SK-N-SH treated with all-trans-retinoic acid at 6 μM for 48 hours (cell line): Measurements from ENCODE around the gene PRDM7.

Source experiments
- ATAC-seq: fragments of 200-7000 bp; cut with Tn5 transposase; 3 replicates; pipeline ENCODE4 v1.9.1; 2020; ENCODE audit warnings: mild to moderate bottlenecking, moderate library complexity
- BACH2 ChIP-seq: fragments of 250-450 bp; sonication (Bioruptor Pico); IDR thresholded peaks from 2 replicates; pipeline ENCODE4 v1.9.0; 2021; ENCODE audit warnings: mild to moderate bottlenecking, borderline replicate concordance
- CSDC2 ChIP-seq: fragments of 250-450 bp; sonication (Bioruptor Pico); IDR thresholded peaks from 2 replicates; pipeline ENCODE4 v1.5.0; 2020; ENCODE audit warnings: mild to moderate bottlenecking, moderate library complexity
- CSRNP3 ChIP-seq: fragments of 250-450 bp; sonication (Bioruptor Pico); IDR thresholded peaks from 2 replicates; pipeline ENCODE4 v1.5.1; 2021; ENCODE audit warnings: mild to moderate bottlenecking, moderate library complexity
- ESRRG ChIP-seq: fragments of 250-450 bp; sonication (Bioruptor Pico); IDR thresholded peaks from 2 replicates; pipeline ENCODE4 v1.6.1; 2021; ENCODE audit warnings: mild to moderate bottlenecking
- GLIS3 ChIP-seq: fragments of 250-450 bp; sonication (Bioruptor Pico); IDR thresholded peaks from 2 replicates; pipeline ENCODE4 v1.5.0; 2020; ENCODE audit warnings: mild to moderate bottlenecking, moderate library complexity
- ISL1 ChIP-seq: fragments of 250-450 bp; sonication (Bioruptor Pico); IDR thresholded peaks from 2 replicates; pipeline ENCODE4 v2.1.2; 2022; ENCODE audit warnings: mild to moderate bottlenecking, moderate library complexity
- OSR1 ChIP-seq: fragments of 250-450 bp; sonication (Bioruptor Pico); IDR thresholded peaks from 2 replicates; pipeline ENCODE4 v1.8.0; 2022; ENCODE audit warnings: moderate library complexity, mild to moderate bottlenecking, inconsistent platforms
- PATZ1 ChIP-seq: fragments of 250-450 bp; sonication (Bioruptor Pico); IDR thresholded peaks from 2 replicates; pipeline ENCODE4 v1.8.0; 2020; ENCODE audit warnings: mild to moderate bottlenecking, moderate library complexity, borderline replicate concordance
- PPARA ChIP-seq: fragments of 250-450 bp; sonication (Bioruptor Pico); IDR thresholded peaks from 2 replicates; pipeline ENCODE4 v1.5.0; 2020; ENCODE audit warnings: mild to moderate bottlenecking, borderline replicate concordance
- RARB ChIP-seq: fragments of 250-450 bp; sonication (Bioruptor Pico); IDR thresholded peaks from 2 replicates; pipeline ENCODE4 v1.8.0; 2021; ENCODE audit warnings: mild to moderate bottlenecking, moderate library complexity
- SNAI2 ChIP-seq: fragments of 250-450 bp; sonication (Bioruptor Pico); IDR thresholded peaks from 2 replicates; pipeline ENCODE4 v1.5.0; 2020; ENCODE audit warnings: mild to moderate bottlenecking, moderate library complexity
- TCF4 ChIP-seq: fragments of 250-450 bp; sonication (Bioruptor Pico); IDR thresholded peaks from 2 replicates; pipeline ENCODE4 v1.8.0; 2021; ENCODE audit warnings: mild to moderate bottlenecking, moderate library complexity, borderline replicate concordance
- TOX ChIP-seq: fragments of 250-450 bp; sonication (Bioruptor Pico); IDR thresholded peaks from 2 replicates; pipeline ENCODE4 v1.8.0; 2021; ENCODE audit warnings: mild to moderate bottlenecking, moderate library complexity, borderline replicate concordance
- TSHZ2 ChIP-seq: fragments of 250-450 bp; sonication (Bioruptor Pico); IDR thresholded peaks from 2 replicates; pipeline ENCODE4 v1.5.0; 2020; ENCODE audit warnings: mild to moderate bottlenecking, moderate library complexity
- ZC3H10 ChIP-seq: fragments of 250-450 bp; sonication (Bioruptor Pico); IDR thresholded peaks from 2 replicates; pipeline ENCODE4 v1.5.1; 2021; ENCODE audit warnings: mild to moderate bottlenecking, moderate library complexity
- ZFP3 ChIP-seq: fragments of 250-450 bp; sonication (Bioruptor Pico); IDR thresholded peaks from 2 replicates; pipeline ENCODE4 v1.5.0; 2020; ENCODE audit warnings: mild to moderate bottlenecking, moderate library complexity
- ZNF565 ChIP-seq: fragments of 450-650 bp; formaldehyde crosslinking; conservative IDR thresholded peaks from 2 replicates; pipeline ENCODE4 v1.5.0; 2020; ENCODE audit warnings: low read depth, mild to moderate bottlenecking, moderate library complexity
- ZNF70 ChIP-seq: fragments of 450-650 bp; formaldehyde crosslinking; IDR thresholded peaks from 2 replicates; pipeline ENCODE4 v1.5.0; 2020; ENCODE audit warnings: mild to moderate bottlenecking, moderate library complexity
- ZNF8 ChIP-seq: fragments of 450-650 bp; formaldehyde crosslinking; IDR thresholded peaks from 2 replicates; pipeline ENCODE4 v1.5.0; 2020; ENCODE audit warnings: mild to moderate bottlenecking, moderate library complexity
- TF ChIP-seq, protein P1 (sequence below): fragments of 250-450 bp; sonication (Bioruptor Pico); IDR thresholded peaks from 2 replicates; pipeline ENCODE4 v1.8.0; 2021; ENCODE audit warnings: low read depth, mild to moderate bottlenecking, moderate library complexity, borderline replicate concordance
- TF ChIP-seq, protein P2 (sequence below): fragments of 250-450 bp; sonication (Bioruptor Pico); IDR thresholded peaks from 2 replicates; pipeline ENCODE4 v1.5.1; 2020; ENCODE audit warnings: low read depth, mild to moderate bottlenecking, moderate library complexity

The PRDM7 gene

GRCh38 chr16:90050969-90051368 is 26.2 kb downstream of the PRDM7 start:
- TF ChIP-seq OSR1 (CRISPR knock-in tag) (no peak), TCF4 (CRISPR knock-in tag) (no peak), ZFP3 (CRISPR knock-in tag) (no peak), ZNF565 (CRISPR knock-in tag) (no peak), ESRRG (no peak), ZC3H10 (CRISPR knock-in tag) (no peak), PATZ1 (CRISPR knock-in tag) (no peak), CSRNP3 (CRISPR knock-in tag) (no peak), ISL1 (no peak), CSDC2 (no peak), RARB (CRISPR knock-in tag) (no peak), TOX (CRISPR knock-in tag) (no peak), TSHZ2 (CRISPR knock-in tag) (no peak), ZNF70 (no peak), ZNF8 (no peak), PPARA (no peak), GLIS3 (CRISPR knock-in tag) (no peak)
- TF ChIP-seq, protein P1, sequence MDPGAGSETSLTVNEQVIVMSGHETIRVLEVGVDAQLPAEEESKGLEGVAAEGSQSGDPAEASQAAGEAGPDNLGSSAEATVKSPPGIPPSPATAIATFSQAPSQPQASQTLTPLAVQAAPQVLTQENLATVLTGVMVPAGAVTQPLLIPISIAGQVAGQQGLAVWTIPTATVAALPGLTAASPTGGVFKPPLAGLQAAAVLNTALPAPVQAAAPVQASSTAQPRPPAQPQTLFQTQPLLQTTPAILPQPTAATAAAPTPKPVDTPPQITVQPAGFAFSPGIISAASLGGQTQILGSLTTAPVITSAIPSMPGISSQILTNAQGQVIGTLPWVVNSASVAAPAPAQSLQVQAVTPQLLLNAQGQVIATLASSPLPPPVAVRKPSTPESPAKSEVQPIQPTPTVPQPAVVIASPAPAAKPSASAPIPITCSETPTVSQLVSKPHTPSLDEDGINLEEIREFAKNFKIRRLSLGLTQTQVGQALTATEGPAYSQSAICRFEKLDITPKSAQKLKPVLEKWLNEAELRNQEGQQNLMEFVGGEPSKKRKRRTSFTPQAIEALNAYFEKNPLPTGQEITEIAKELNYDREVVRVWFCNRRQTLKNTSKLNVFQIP (CRISPR knock-in tag): no peak
- ATAC-seq: no peak

DNA sequence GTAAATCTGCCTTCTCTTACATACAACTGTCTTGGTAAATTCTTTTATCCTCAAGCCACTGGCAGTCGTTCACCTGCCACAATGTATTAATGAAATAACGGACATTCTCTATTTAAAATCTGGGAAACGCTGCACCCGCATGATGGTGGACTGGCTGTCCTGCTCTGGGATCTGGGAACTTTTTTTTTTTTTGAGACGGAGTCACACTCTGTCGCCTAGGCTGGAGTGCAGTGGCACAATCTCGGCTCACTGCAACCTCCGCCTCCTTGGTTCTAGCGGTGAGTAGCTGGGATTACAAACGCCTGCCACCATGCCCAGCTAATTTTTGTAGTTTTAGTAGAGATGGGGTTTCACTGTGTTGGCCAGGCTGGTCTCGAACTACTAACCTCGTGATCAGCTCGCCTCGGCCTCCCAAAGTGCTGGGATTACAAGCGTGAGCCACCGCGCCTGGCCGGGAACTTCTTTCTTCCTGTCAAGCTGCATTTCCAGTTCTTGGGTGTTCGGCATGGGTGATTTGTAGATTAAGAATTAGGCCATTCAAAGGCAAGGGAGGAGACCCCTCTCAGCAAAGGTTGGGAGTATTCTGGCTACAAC is 28.3 kb downstream of the PRDM7 start:
- no peak for ATAC-seq
- no peak for TF ChIP-seq ESRRG
- no peak for TF ChIP-seq CSDC2
- TF ChIP-seq TSHZ2 (CRISPR knock-in tag): no peak
- no peak for TF ChIP-seq PPARA
- no peak for TF ChIP-seq CSRNP3 (CRISPR knock-in tag)
- no peak for TF ChIP-seq ZNF565 (CRISPR knock-in tag)
- no peak for TF ChIP-seq TOX (CRISPR knock-in tag)
- TF ChIP-seq BACH2 (CRISPR knock-in tag): no peak
- TF ChIP-seq, protein P2, sequence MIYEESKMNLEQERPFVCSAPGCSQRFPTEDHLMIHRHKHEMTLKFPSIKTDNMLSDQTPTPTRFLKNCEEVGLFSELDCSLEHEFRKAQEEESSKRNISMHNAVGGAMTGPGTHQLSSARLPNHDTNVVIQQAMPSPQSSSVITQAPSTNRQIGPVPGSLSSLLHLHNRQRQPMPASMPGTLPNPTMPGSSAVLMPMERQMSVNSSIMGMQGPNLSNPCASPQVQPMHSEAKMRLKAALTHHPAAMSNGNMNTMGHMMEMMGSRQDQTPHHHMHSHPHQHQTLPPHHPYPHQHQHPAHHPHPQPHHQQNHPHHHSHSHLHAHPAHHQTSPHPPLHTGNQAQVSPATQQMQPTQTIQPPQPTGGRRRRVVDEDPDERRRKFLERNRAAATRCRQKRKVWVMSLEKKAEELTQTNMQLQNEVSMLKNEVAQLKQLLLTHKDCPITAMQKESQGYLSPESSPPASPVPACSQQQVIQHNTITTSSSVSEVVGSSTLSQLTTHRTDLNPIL (CRISPR knock-in tag): no peak
- no peak for TF ChIP-seq ZC3H10 (CRISPR knock-in tag)
- no peak for TF ChIP-seq OSR1 (CRISPR knock-in tag)
- TF ChIP-seq SNAI2 (CRISPR knock-in tag): no peak
- TF ChIP-seq PATZ1 (CRISPR knock-in tag): no peak
- no peak for TF ChIP-seq RARB (CRISPR knock-in tag)
- TF ChIP-seq, all 23 proteins: peak for 0
